GM12875 (cell line): ENCODE measurements around the gene KRT5.
"Not testable (repeated sequence)": the region's sequence is repeated elsewhere in the genome, so short reads cannot be mapped to it uniquely, and the experiment has no call there.

Experiments used
- H3K4me3 ChIP-seq: one replicate; pipeline ENCODE4 v1.5.1; 2011; ENCODE audit warnings: low read depth, low read length, control low read depth
- TF ChIP-seq, protein P1 (sequence below): IDR thresholded peaks from 2 replicates; pipeline ENCODE4 v1.5.1; 2011; ENCODE audit warnings: low read depth, mild to moderate bottlenecking, control low read depth, inconsistent platforms, low read length, moderate library complexity, borderline replicate concordance; ENCODE audit not compliant: insufficient read depth

Gene KRT5

GRCh38 chr12:52502877-52503276 lies 17.3 kb downstream of the KRT5 start:
- TF ChIP-seq, protein P1, sequence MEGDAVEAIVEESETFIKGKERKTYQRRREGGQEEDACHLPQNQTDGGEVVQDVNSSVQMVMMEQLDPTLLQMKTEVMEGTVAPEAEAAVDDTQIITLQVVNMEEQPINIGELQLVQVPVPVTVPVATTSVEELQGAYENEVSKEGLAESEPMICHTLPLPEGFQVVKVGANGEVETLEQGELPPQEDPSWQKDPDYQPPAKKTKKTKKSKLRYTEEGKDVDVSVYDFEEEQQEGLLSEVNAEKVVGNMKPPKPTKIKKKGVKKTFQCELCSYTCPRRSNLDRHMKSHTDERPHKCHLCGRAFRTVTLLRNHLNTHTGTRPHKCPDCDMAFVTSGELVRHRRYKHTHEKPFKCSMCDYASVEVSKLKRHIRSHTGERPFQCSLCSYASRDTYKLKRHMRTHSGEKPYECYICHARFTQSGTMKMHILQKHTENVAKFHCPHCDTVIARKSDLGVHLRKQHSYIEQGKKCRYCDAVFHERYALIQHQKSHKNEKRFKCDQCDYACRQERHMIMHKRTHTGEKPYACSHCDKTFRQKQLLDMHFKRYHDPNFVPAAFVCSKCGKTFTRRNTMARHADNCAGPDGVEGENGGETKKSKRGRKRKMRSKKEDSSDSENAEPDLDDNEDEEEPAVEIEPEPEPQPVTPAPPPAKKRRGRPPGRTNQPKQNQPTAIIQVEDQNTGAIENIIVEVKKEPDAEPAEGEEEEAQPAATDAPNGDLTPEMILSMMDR = no peak
- H3K4me3 ChIP-seq = no peak overlapping the region

- TF ChIP-seq, protein P1 = no peak
- H3K4me3 ChIP-seq = no peak overlapping the region
Observed at GRCh38 chr12:52501490-52501889, 18.7 kb downstream of the KRT5 start.

GRCh38 chr12:52500574-52500973 lies 19.6 kb downstream of the KRT5 start:
- H3K4me3 ChIP-seq = not testable (repeated sequence)

DNA sequence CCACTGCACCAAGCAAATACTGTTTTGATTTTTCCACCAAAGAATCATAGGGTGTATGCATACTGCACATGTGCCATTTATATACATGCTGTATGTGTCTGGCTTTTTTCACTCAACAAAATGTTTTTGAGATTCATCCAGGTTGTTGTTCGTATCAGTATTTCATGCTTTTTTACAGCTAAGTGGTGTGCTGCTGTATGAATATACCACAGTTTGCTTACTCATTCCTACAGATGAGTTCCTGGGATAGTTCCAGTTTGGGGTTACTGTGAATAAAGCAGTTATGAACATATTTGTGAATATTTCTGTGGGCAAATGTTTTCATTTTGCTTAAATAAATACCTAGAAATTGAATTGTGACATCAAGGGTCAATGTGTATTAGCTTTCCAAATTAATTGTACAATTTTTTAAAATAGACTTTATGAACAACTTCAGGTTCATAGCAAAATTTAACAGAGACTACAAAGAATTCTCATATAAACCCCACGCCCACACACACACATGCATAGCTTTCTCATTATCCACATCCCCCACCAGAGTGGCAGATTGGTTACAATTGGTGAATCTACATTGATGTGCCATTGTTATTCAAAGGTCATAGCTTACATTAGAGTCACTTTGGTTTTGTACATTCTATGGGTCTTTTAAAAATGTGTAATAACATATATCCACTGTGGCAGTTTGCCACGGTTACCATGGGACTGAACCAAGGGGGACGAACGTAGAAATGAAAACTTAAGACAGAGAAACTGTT lies 20.2 kb downstream of the KRT5 start:
- H3K4me3 ChIP-seq = no peak overlapping the region
- TF ChIP-seq, protein P1 = no peak

DNA sequence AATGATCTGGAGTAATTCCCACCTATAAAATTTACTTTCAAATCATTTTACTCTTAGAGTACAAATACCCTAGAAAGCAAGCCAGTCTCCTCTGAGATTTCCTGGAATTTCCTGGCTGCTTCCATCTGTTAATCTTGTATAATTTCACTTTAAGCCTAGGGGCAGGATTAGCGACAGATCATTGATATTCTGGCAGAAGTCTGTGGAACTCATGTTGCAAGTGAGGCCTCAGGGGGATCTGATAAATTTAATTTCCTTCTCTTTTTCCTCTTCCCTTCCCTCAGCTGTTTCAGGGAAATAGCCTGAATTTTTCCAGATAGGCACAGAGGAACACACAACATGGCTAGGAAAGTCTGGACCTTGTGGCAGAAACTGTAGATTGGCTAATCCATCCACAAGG lies 21.2 kb downstream of the KRT5 start:
- H3K4me3 ChIP-seq = no peak overlapping the region
- TF ChIP-seq, protein P1 = no peak

DNA sequence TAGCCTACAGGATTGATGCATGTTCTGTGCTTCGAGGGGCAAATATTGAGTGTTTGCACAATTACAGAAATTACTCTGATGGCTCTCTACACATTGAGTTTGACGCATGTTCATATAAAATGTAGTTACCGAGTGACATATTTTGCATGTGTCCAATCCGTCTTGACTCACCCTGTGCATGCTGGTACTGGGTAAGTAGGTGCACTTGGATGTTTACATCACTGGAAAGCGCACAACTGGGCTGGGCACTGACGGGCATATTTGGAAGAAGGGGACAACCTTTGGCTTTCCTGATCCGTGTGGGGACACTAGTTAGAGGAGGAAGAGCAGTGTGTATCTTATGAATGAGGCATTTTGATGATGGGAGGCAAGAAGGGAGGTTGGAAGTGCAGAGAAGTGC lies 22.2 kb downstream of the KRT5 start:
- H3K4me3 ChIP-seq = no peak overlapping the region

DNA sequence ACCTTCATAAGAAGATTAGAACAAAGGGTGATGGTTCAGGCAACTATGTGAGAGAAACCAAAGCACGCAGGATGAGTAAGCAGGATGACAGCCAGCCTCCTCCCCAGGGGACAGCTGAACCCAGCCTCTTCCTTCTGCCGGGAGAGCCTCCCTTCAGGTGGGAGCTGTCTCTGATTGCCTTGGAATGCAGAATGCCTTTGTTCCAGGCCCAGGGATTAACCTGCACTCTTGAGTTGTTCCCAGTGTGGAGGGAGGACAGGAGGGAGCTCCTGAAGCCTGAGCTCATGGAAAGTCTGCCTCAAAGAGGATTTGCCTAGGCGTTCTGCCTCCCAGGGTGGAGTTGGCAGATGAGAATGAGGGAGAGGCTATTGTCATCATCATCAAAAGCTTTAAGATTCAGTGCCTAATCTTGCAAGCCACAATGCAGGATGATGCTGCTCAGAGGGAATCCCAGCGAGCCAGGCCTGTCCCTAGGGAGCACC lies 23.6 kb downstream of the KRT5 start:
- no peak overlapping the region for H3K4me3 ChIP-seq
- TF ChIP-seq, protein P1 = no peak

More for the DNA sequence above, 22.2 kb downstream of the KRT5 start:
- TF ChIP-seq, protein P1 = no peak
